Suprapubic skin (tissue), 4 donors: ENCODE data around the gene GSG1.

Source experiments
- EP300 ChIP-seq: sonication (generic); formaldehyde crosslinking; IDR thresholded peaks from one replicate; pipeline ENCODE4 v1.6.1; 2017; ENCODE audit warnings: antibody characterized with exemption
- POLR2A ChIP-seq, 2 donors: fragments of 450-650 bp; IDR thresholded peaks; one replicate each; pipeline ENCODE4 v1.6.1; 2017; ENCODE audit warnings: antibody characterized with exemption in 2 of 2, mild to moderate bottlenecking in 2 of 2, moderate library complexity in 2 of 2
- POLR2AphosphoS5 ChIP-seq, 3 donors: sonication (generic); formaldehyde crosslinking; IDR thresholded peaks; one replicate each; pipeline ENCODE4 v1.6.1; 2017; ENCODE audit warnings: antibody characterized with exemption in 3 of 3
- TF ChIP-seq, protein P1 (sequence below), 2 donors: fragments of 200-600 bp in 1 of 2; fragments of 450-650 bp in 1 of 2; sonication (generic) in 1 of 2; IDR thresholded peaks; one replicate each; pipeline ENCODE4 v1.5.1; 2016 to 2019; ENCODE audit warnings: antibody characterized with exemption in 2 of 2, mild to moderate bottlenecking in 1 of 2, moderate library complexity in 1 of 2

DNA sequence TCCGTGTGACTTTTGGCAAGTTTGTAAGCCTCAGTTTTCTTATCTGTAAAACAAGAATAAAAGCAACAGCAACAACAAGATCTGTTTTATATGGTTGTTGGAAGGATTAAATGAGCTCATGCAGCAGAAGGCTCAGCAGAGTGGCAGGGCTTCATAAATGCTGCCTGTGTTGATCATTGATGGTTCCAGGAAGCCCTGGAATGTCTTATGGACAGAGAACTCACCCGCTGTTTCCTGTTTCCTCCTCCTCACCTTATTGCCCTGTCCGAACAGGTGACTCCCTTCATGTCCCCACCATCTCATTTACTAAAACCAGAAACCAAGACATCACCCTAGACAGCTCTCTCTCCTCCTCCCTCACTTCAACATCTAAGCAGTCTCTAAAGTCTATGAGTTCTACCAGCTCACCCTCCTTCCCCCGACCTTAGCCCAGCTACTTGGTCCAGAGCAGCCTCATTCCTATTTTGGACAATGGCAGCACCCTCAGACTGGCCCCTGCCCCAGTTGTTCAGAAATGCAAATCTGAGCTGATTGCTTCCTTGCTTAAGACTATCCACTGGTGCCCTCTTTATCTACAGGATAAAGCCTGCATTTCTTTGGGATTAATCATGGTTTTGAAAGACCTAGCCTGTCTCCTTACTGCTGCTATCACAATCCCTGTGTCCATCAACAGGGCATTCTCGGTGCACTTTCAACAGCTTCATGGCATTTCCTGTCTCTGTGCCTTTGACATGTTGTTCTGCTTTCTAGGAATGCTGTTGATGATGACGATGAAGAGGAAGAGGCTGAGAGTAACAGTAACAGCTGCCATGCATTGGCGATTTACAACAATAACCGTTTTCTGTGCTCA lies 21.4 kb upstream of the GSG1 start:
- TF ChIP-seq, protein P1, sequence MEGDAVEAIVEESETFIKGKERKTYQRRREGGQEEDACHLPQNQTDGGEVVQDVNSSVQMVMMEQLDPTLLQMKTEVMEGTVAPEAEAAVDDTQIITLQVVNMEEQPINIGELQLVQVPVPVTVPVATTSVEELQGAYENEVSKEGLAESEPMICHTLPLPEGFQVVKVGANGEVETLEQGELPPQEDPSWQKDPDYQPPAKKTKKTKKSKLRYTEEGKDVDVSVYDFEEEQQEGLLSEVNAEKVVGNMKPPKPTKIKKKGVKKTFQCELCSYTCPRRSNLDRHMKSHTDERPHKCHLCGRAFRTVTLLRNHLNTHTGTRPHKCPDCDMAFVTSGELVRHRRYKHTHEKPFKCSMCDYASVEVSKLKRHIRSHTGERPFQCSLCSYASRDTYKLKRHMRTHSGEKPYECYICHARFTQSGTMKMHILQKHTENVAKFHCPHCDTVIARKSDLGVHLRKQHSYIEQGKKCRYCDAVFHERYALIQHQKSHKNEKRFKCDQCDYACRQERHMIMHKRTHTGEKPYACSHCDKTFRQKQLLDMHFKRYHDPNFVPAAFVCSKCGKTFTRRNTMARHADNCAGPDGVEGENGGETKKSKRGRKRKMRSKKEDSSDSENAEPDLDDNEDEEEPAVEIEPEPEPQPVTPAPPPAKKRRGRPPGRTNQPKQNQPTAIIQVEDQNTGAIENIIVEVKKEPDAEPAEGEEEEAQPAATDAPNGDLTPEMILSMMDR (IDR thresholded peaks at IDR 0.05): no peak
- TF ChIP-seq POLR2AphosphoS5 (IDR thresholded peaks at IDR 0.05) (no peak), EP300 (no peak), POLR2A (IDR thresholded peaks at IDR 0.05) (no peak)
